ENCODE data around the gene AADAT.

AADAT gene

DNA sequence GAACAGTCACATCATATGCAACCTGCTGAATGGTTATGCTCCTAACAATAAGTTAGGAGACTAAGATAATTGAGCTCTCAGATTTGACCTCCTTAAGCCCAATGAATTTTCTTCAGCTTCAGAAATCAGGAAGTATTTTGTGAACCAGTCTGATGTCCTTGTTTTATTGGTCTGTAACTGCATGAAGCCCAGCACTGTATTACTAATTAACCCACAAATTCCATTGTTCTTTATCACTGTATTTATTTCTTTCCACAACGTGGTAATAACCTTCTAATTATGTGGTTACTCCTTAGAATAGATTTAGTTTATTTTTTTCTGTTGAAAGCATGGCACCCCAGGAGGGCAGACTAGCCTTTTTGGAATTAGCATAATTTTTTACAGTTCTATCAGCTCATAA lies 59.6 kb downstream of the AADAT start:
- no peak for DNase-seq (ENCODE audit: low read depth)

DNA sequence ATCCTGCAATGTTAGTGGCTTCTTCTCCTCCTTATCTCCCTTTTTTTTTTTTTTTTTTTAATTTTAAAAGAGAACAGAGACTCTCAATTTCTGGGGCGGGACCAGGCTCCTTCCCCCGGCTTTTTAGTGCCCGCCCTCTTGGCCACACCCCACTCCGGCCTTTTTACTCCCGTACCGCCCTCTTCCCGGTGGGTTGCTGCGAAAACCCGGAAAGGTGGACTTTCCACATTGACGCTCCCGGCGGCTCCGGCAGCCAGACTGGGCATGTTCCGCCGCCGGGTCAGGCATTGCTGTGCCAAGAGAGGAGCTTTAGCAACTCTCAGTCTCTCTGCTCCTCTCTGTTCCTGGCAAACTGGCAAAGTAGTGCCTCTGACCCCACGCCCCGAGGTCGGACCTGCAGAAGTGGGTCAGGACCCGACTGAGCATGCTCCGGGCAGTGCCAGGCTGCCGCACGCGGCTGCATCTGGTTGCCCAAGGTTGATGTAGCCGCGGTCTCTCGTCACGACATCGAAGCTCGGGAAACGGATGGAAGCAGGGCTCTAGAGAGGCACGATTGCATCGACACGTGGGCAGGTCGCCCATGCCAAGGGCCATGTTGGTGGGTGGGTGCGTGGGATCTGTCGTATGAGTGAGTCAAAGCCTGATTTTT lies 62.5 kb downstream of the AADAT start:
- DNase-seq (ENCODE audit: low read depth) = peak; percentile 95

DNA sequence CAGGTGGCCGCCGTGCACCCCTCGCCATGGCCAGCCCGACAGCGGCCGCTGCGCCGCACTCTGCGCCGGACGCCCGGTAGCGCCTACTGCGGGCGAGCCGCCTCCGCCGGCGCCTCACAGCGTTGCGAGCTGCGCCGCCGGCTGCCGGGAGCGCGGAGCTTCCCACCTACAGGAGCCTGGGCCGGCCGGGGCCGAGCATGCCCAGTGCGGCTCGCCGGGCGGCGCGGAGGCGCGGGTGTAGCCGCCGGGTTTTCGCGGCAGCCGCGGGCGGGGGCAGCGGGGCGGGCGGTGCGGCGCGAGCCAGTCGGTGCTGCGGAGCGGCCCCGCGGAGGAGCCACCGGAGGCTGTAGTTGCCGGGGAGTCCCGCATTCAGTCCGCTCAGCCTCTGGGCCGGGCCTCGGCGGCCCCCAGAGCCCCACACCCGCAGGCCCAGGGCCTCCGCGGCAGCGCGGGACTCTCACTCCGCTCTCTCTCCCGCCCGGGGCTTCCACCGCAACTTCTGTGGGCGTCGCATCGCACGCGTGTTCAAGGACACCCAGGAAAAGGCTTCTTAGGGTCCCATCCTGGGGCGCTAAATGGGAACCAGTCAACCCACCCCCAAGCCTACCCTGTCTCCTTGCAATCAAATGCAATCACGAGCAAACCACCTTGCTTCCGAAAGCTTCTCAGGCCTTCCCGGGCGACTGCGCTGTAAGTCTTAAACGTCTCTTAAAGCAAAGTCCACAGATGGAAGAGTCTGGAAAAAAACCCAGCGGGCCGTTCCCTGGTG lies 63.3 kb downstream of the AADAT start, which contains the start of gene MFAP3L:
Gene MFAP3L, minus strand, starts transcription at position 143 of the 769 bp plus-strand sequence. CDS start 20,518 bp downstream, outside the sequence.
- DNase-seq (ENCODE audit: low read depth) = peak; percentile 83

DNA sequence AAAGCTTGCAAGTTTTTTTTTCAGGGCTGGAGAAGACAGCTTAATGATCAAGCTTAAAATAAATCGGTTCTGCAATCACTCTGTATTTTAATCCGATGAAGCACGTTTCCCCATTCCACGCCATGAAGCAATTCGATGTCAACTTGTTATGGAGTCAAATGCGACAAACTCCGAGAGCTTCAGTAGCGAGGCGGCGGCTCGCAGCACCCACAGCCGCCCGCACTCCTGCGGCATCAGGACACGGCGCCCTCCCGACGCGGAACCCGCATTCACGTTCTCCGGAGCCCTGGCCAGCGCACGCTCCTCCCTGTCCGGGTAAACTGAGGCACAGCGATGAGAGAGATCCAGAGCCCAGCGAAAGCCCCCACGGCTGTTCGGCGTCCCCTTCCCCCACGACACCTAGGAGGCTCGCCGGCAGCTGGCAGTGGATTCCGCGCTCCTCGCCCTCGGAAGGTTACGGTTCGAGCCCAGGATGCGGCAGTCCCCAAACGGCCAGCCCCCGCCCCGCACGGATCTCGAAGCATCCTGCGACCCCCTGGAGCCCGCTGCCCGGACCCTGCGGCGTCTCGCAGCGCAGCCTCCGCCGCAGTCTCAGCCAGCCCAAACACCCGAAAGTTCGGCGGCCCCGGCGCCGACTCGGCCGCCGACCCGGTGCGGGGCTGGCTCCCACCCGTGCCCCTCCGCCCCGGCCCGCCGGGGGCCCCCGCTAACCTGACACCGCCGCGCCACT lies 64.1 kb downstream of the AADAT start:
- DNase-seq (ENCODE audit: low read depth) = no peak

DNA sequence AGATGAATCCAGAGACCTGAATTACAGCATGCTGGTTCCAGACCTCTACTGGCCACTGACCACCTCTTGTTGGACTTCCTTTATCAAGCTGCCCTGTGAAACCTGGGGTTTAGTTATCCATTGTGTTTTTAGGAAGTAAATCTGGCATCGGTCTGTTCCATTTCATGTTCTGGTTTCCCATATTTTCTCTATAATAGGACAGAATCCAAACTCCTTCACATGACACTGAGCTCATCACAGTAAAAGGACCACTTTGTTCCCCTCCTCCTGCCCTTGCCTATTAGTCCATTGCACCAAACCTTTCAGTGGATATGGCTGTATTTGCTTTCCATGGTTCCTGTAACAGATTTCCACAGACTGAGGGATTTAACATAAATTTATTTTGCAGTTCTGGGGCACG lies 67.5 kb downstream of the AADAT start:
- no peak for DNase-seq (ENCODE audit: low read depth)

DNA sequence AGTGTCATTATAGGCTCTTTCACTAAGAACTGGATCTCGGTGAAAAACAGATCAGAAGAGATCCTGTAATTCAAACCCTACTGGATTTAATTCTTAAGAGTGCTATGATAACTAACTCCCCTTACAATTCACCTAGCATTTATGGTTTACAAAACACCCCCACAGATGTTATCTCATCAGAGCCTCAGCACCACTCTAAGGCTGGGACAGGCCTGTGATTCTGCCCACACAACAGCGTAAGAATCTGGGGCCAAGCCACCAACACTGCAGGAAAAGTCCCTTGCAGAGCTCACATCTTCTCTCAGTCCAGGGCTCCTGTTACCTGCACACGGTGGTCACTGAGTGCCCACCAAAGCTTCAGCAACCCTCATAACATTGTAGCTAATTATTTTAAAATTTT lies 72.5 kb downstream of the AADAT start:
- DNase-seq (ENCODE audit: low read depth) = no peak

DNA sequence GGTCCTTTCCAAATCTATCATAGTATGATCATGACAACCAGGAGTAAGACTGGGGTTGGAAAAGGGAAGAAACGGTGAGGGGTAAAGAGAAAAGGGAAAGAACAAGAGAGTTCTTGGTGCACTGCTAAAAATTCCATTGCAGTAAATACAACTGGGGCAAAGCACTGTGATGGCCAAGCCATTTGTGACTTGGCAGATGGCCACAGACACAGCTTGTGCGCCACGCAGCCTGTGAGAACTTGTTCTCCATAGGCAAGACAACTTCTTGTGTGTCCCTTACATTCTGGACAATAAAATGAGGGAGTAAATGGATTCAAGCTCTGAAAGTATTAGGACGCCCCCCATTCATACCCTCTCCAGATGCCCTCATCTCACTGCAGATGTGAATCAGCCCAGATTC lies 74.5 kb downstream of the AADAT start:
- no peak for DNase-seq (ENCODE audit: low read depth)

DNA sequence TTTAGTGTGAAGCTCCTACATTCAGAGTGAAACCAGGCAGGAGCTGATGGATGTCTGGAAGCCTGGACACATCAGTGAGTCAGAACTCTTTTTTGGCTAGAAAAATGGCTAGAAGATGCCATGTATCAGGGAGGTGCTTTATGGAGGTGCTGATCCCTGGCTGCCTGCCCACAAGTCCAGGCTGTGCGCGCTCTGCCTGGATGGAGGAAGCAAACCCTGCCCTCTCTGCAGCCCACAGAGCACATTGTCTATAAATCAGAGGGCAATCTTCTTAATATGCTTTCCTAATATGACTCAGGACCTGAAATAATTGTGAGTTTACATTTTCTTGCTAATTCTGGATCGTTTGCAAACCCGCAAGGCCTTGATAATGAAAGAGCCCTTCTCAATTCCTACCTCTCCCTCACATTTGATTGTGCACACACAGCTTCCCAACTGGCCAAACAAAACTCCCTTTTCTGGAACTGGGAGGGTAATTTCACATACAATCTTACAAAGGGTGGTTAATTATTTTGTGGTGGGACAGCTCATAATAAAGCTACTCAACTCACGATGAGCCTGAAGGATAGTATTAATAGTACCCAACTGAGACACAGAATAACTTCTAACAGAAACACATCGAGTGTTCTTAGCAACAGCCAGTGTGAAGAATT lies 75.3 kb downstream of the AADAT start:
- DNase-seq (ENCODE audit: low read depth) = peak; percentile 31

DNA sequence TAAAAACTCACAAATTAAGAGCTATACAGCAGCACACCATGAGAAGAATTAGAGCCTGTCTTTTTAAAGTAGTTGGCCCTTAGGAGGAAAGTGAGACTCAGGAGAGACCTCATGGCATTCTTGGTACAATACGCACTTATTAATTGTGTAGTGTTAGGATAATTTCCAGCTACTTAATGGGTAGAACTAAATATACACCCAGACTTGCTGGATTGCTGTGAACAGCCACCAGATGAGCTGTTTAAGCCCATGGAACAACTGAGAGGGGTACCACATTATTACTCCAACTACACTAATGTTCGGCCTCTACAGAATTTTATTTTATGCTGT lies 77.2 kb downstream of the AADAT start:
- DNase-seq (ENCODE audit: low read depth) = no peak

DNA sequence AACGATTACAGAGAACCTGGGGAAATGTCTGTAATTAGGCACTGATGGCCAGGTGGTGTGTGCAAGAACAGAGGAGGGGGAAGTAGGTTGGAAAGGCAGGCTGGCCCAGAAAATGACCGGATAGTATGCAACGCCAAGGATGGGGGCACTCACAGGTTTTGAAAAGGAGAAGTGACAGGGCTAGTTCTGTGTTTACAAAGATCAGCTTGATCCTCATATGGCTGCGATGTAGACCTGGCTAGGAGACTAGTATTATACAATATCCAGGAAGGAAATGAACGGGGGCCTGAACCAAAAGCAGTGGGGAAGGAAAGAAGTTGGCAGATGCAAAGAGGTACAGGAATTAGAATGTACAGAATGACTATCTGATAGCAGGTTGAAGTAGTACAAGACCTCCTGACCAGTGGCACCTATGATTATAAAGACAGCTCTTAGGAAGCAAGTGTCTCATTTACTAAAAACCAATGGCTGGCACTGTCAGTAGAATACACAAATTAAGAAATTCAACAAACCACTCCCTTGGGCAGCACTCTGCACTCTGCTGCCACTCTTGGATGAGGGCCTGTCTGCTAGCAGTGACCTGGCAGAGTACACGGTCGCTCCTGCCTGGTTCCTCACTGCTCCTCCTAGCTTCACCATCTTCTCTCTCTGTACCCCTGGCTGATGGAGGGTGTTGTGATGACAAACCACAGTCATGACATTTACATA lies 77.7 kb downstream of the AADAT start:
- no peak for DNase-seq (ENCODE audit: low read depth)
